ENCODE data around the gene TMEM63C. TPM values are rescaled to one million over a fixed set of nuclear protein-coding genes. Genes with fewer than 3 reads are reported as not detected.

TMEM63C gene
- total RNA-seq, 4 donors from 2014 or later = 0.13 to 4.1 (median 0.54) TPM

DNA sequence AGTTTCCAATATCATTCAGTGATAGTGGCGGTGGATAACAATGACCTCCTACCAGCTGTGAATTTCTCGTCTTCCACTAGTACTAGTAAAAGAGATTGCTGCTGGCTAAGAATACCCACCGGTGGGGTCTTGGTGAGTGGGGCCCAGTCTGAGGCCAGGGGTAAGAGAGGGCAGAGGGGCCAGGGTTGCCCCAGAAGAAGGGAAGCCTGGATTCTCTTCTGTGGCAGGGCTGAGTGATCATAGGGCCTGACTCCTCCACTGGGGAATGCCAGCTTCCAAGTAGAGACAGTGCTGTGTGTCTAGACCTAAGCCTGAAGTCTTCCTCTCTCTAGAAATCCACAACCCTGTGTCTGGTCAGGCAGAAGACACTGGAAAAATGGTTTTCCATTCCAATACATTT is 5.8 kb upstream of the TMEM63C start:
- 75 to 76% methylated on average over 3 of the region's 3 CpGs for WGBS, 2 donors
- no peaks in the 10 kb centered on the region for H3K36me3 ChIP-seq
- no peak for DNase-seq

DNA sequence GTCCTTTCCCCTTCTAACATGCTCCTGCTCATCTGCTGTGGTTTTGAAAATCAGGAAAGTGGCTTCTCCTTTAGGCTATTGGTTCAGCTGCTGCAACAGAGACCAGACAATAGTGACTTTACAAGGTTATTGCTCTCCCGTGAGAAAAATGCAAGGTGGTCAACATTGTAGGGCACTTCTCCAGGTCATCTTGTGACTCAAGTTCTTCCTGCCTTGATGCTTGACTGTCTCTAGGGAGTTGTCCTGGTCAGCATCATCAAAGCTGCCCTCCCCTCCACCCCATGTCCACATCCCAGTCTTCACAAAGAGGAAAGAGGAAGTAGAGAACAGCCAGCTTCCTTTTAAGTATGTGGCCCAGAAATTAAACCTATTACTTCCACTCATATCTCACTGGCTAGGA is 3.9 kb upstream of the TMEM63C start:
- no peaks in the 10 kb centered on the region for H3K36me3 ChIP-seq
- intact Hi-C loops (cut with DNase I) = no loop called here
- TF ChIP-seq POLR2A (IDR thresholded peaks at IDR 0.05) = no peak
- TF ChIP-seq, protein P1, sequence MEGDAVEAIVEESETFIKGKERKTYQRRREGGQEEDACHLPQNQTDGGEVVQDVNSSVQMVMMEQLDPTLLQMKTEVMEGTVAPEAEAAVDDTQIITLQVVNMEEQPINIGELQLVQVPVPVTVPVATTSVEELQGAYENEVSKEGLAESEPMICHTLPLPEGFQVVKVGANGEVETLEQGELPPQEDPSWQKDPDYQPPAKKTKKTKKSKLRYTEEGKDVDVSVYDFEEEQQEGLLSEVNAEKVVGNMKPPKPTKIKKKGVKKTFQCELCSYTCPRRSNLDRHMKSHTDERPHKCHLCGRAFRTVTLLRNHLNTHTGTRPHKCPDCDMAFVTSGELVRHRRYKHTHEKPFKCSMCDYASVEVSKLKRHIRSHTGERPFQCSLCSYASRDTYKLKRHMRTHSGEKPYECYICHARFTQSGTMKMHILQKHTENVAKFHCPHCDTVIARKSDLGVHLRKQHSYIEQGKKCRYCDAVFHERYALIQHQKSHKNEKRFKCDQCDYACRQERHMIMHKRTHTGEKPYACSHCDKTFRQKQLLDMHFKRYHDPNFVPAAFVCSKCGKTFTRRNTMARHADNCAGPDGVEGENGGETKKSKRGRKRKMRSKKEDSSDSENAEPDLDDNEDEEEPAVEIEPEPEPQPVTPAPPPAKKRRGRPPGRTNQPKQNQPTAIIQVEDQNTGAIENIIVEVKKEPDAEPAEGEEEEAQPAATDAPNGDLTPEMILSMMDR (IDR thresholded peaks at IDR 0.05) = no peak
- DNase-seq = no peak
- 13 to 15% methylated on average over 1 of the region's 1 CpG for WGBS, 2 donors
- H3K27me3 ChIP-seq = no peaks in the 10 kb centered on the region
- H3K4me3 ChIP-seq (replicated peaks in 1 of 3) = no peak overlapping the region
- H3K4me1 ChIP-seq = peaks cover 0 to 13% of the 10 kb centered on the region in 2 donors
- no peak overlapping the region for H3K27ac ChIP-seq
- H3K9me3 ChIP-seq = no peaks in the 10 kb centered on the region

More for the DNA sequence above, 5.8 kb upstream of the TMEM63C start:
- H3K27me3 ChIP-seq = no peaks in the 10 kb centered on the region
- intact Hi-C loops (cut with DNase I) = no loop called here
- no peak overlapping the region for H3K27ac ChIP-seq
- no peaks in the 10 kb centered on the region for H3K4me1 ChIP-seq
- no peak overlapping the region for H3K4me3 ChIP-seq (replicated peaks in 1 of 3)
- H3K9me3 ChIP-seq = no peaks in the 10 kb centered on the region
- TF ChIP-seq, protein P1 (IDR thresholded peaks at IDR 0.05) = no peak
- TF ChIP-seq POLR2A (IDR thresholded peaks at IDR 0.05) = no peak

DNA sequence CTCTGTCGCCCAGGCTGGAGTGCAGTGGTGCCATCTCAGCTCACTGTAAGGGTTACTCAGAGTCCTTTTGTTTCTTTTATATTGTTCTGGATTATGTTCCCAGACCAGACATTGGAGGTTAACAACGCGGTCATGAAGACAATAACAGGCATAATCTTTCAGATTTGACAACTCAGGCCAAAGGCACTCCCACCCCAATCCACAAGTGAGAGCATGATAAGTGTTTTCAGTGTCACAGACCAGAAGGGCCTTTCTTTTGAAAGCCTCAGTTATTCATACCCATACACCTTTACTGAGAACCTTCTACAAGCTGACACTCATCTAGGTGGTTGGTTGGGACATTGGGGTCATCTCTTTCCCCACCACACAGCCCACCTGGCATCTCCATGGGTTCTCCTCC is 2.9 kb upstream of the TMEM63C start:
- 47 to 55% methylated on average over 3 of the region's 3 CpGs for WGBS, 2 donors
- intact Hi-C loops (cut with DNase I) = no loop called here
- Histone ChIP-seq H3K4me3 (replicated peaks in 1 of 3) (no peak overlapping the region), H3K27me3 (no peaks in the 10 kb centered on the region), H3K4me1 (peaks cover 0 to 13% of the 10 kb centered on the region in 2 donors), H3K27ac (no peak overlapping the region), H3K36me3 (no peaks in the 10 kb centered on the region), H3K9me3 (no peaks in the 10 kb centered on the region)
- DNase-seq = no peak
- TF ChIP-seq POLR2A (IDR thresholded peaks at IDR 0.05) = no peak
- TF ChIP-seq, protein P1 (IDR thresholded peaks at IDR 0.05) = no peak

DNA sequence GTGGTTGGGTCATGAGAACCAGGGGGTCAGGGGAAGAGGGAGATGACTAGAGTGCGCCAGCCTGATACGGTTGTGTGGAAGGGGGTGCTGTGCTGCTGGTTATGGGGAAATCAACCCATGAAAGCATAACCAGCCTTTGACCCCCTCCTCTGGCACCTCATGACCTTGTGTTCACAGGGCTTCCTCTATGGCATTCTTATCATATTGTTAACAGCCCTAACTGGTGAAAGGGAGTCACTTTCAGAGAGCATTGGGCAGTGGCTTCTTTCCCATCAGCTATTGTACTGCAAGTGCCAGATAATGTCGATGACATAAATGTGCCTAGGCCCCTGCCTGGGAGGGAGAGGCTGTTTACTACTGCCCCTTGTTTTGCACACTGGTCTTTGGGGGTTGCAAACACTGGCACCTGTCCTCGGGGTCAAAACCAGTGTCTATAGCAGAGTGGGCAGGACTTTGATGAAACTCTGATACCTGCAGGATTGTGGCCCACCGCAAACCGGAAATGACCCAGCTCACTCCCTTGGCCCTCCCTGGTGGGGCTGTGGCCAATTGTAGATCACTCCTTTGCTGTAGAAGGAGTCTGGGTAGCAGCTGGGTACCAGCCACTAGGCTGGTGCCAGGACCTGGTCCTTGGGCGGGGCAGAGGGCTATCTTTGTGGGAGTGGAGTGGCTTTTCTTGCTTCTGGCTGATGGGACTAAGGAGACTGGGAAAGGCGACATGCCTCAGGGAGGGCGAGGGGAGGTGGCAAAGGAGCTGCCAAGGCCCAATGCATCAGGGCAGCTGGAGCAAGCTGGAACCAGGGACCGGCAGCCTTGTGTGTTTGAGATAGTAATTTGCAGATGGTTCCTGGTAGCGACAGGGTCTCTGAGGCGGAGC is 634 bp upstream of the TMEM63C start:
- Histone ChIP-seq H3K27ac (no peak overlapping the region), H3K4me3 (replicated peaks in 1 of 3) (peak overlapping the region in 1 of 3 donors; percentile 42), H3K27me3 (no peaks in the 10 kb centered on the region), H3K36me3 (no peaks in the 10 kb centered on the region), H3K9me3 (no peaks in the 10 kb centered on the region), H3K4me1 (peaks cover 0 to 13% of the 10 kb centered on the region in 2 donors)
- DNase-seq = no peak
- TF ChIP-seq, protein P1 (IDR thresholded peaks at IDR 0.05) = no peak
- TF ChIP-seq POLR2A (IDR thresholded peaks at IDR 0.05) = no peak
- intact Hi-C loops (cut with DNase I) = no loop called here
- 33 to 34% methylated on average over 10 to 11 of the region's 12 CpGs for WGBS, 2 donors

DNA sequence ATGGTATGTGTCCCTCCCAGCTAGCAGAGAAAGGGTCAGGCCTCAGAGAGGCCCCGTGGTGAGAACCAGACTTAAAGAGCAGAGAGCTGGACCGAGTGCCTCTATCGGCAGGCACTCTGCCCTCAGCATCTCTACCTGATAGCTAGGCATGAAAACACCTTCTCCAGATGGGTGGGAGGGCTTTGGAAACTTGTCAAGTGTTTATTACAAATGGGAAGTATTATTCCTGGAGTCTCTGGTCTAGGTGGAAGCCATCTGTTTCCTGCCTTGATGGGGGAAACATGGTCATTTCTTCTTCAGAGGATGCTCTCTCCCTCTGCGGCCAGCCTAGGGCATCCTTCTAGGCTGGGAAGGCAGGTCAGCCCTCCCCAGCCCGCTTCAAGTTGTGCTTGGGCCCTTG is 2.3 kb downstream of the TMEM63C start:
- intact Hi-C loops (cut with DNase I) = no loop called here

More for the DNA sequence above, 2.3 kb downstream of the TMEM63C start:
- DNase-seq = no peak
- Histone ChIP-seq H3K27ac (no peak overlapping the region), H3K9me3 (no peaks in the 10 kb centered on the region), H3K27me3 (no peaks in the 10 kb centered on the region), H3K36me3 (no peaks in the 10 kb centered on the region), H3K4me3 (replicated peaks in 1 of 3) (no peak overlapping the region), H3K4me1 (peaks cover 7 to 27% of the 10 kb centered on the region in 2 donors)
- WGBS, 2 donors = 64 to 71% methylated on average over 5 of the region's 5 CpGs
- no peak for TF ChIP-seq POLR2A (IDR thresholded peaks at IDR 0.05)
- TF ChIP-seq, protein P1 (IDR thresholded peaks at IDR 0.05) = no peak

Data from thyroid gland (tissue), 4 donors.